H1 (cell line): Measurements from ENCODE around the gene PTDSS2. TPM values are rescaled to one million over a fixed set of nuclear protein-coding genes. Genes with fewer than 3 reads are reported as not detected.

Source experiments
- CTCF ChIA-PET: fragments of 300-600 bp; sonication (Branson Sonifier 250); formaldehyde crosslinking; loops from one replicate; lab custom pipeline; 2021; ENCODE audit not compliant: partially characterized antibody; lab: Charles Lee
- POLR2A ChIA-PET: fragments of 300-600 bp; sonication (Branson Sonifier 250); formaldehyde crosslinking; loops from one replicate; lab custom pipeline; 2021; ENCODE audit warnings: inconsistent platforms; ENCODE audit not compliant: partially characterized antibody; lab: Charles Lee
- DNase-seq, 2 experiments: peaks; one replicate each; pipeline versions ENCODE4 v3.0.0 to v3.0.0-alpha.2; 2010 to 2022; ENCODE audit warnings: low spot score in 2 of 2, low read depth in 1 of 2, mixed read lengths in 1 of 2
- FAIRE-seq: peaks from 2 replicates; lab custom pipeline; 2011; peaks lifted over from hg19 to GRCh38; lab: Jason Lieb, UNC
- H2AFZ ChIP-seq: 2 replicates; pipeline ENCODE4 v1.8.1; 2012; ENCODE audit warnings: low read length, inconsistent platforms
- H2AK5ac ChIP-seq: 2 replicates; pipeline ENCODE4 v1.6.1; 2013; ENCODE audit warnings: low read depth, low read length
- H2BK120ac ChIP-seq: replicated peaks from 2 replicates; pipeline ENCODE3; 2013; ENCODE audit warnings: low read depth, low read length, inconsistent platforms
- H2BK12ac ChIP-seq: 2 replicates; pipeline ENCODE4 v1.6.1; 2013; ENCODE audit warnings: low read depth, low read length
- H2BK15ac ChIP-seq: 2 replicates; pipeline ENCODE4 v1.6.1; 2013; ENCODE audit warnings: low read length
- H2BK20ac ChIP-seq: 2 replicates; pipeline ENCODE4 v1.6.1; 2013; ENCODE audit warnings: low read length
- H2BK5ac ChIP-seq: 2 replicates; pipeline ENCODE4 v1.6.1; 2013; ENCODE audit warnings: low read depth, low read length
- H3K14ac ChIP-seq: 2 replicates; pipeline ENCODE4 v1.6.1; 2013; ENCODE audit warnings: inconsistent platforms; ENCODE audit not compliant: insufficient read length
- H3K18ac ChIP-seq: 2 replicates; pipeline ENCODE4 v1.6.1; 2013; ENCODE audit warnings: low read length; ENCODE audit errors: extremely low read depth
- H3K23ac ChIP-seq: 2 replicates; pipeline ENCODE4 v1.6.1; 2013; ENCODE audit warnings: inconsistent platforms; ENCODE audit not compliant: insufficient read length
- H3K23me2 ChIP-seq: 2 replicates; pipeline ENCODE4 v1.6.1; 2013; ENCODE audit warnings: low read depth, low read length
- H3K27ac ChIP-seq: 2 replicates; pipeline ENCODE4 v1.6.1; 2011; ENCODE audit warnings: low read depth, low read length, inconsistent platforms
- H3K27me3 ChIP-seq, 4 experiments: replicated peaks in 1 of 4; 1 replicate in 1 of 4; 2 replicates in 3 of 4; pipeline versions ENCODE4 v1.6.1 to v1.8.1; 2011 to 2013; ENCODE audit warnings: low read length in 3 of 4, mild to moderate bottlenecking in 3 of 4, inconsistent platforms in 2 of 4, mixed read lengths in 2 of 4, moderate library complexity in 1 of 4; ENCODE audit not compliant: control insufficient read depth in 3 of 4, insufficient read depth in 3 of 4; ENCODE audit errors: extremely low read depth in 1 of 4
- H3K36me3 ChIP-seq, 4 experiments: 2 replicates each; pipeline versions ENCODE4 v1.6.1 to v1.8.1; 2011 to 2013; ENCODE audit warnings: mild to moderate bottlenecking in 4 of 4, low read length in 3 of 4, moderate library complexity in 2 of 4, control low read depth in 1 of 4, inconsistent platforms in 1 of 4; ENCODE audit not compliant: insufficient read depth in 4 of 4, control insufficient read depth in 2 of 4
- H3K4ac ChIP-seq: replicated peaks from 2 replicates; pipeline ENCODE3; 2013; ENCODE audit warnings: low read length, low read depth, mixed read lengths, inconsistent platforms; ENCODE audit not compliant: insufficient read length
- H3K4me1 ChIP-seq, 4 experiments: replicated peaks in 1 of 4; 1 replicate in 1 of 4; 2 replicates in 3 of 4; pipeline versions ENCODE4 v1.6.1 to v1.8.1; 2011 to 2013; ENCODE audit warnings: low read length in 3 of 4, inconsistent platforms in 2 of 4, mixed read lengths in 1 of 4; ENCODE audit not compliant: insufficient read depth in 4 of 4, control insufficient read depth in 3 of 4
- H3K4me2 ChIP-seq, 2 experiments: 2 replicates each; pipeline versions ENCODE4 v1.6.1 to v1.8.1; 2011 to 2013; ENCODE audit warnings: low read depth in 2 of 2, low read length in 2 of 2, control low read depth in 1 of 2, inconsistent platforms in 1 of 2, mild to moderate bottlenecking in 1 of 2; ENCODE audit not compliant: insufficient read depth in 1 of 2
- H3K4me3 ChIP-seq, 4 experiments: fragments of 200-600, 300-600 bp in 1 of 4; sonication (generic), shearing (Covaris generic), sonication (Bioruptor Twin) in 1 of 4; 2 replicates each; pipeline versions ENCODE4 v1.5.1 to v1.8.1; 2011 to 2016; ENCODE audit warnings: low read length in 4 of 4, low read depth in 3 of 4, control low read depth in 2 of 4, inconsistent platforms in 2 of 4, mild to moderate bottlenecking in 2 of 4, mixed read lengths in 1 of 4, moderate library complexity in 1 of 4; ENCODE audit not compliant: insufficient read depth in 2 of 4; ENCODE audit errors: extremely low read depth in 1 of 4
- H3K56ac ChIP-seq: replicated peaks from 2 replicates; pipeline ENCODE3; 2013; ENCODE audit warnings: low read depth, mild to moderate bottlenecking, mixed read lengths, low read length, inconsistent platforms; ENCODE audit not compliant: insufficient read length
- H3K79me1 ChIP-seq: 2 replicates; pipeline ENCODE4 v1.6.1; 2013; ENCODE audit warnings: low read depth, low read length, control low read depth
- H3K79me2 ChIP-seq, 2 experiments: 2 replicates each; pipeline versions ENCODE4 v1.6.1 to v1.8.1; 2012 to 2013; ENCODE audit warnings: low read length in 2 of 2, mild to moderate bottlenecking in 2 of 2, inconsistent platforms in 1 of 2; ENCODE audit not compliant: insufficient read depth in 2 of 2, control insufficient read depth in 1 of 2
- H3K9ac ChIP-seq, 4 experiments: replicated peaks in 1 of 4; 1 replicate in 1 of 4; 2 replicates in 3 of 4; pipeline versions ENCODE4 v1.6.1 to v1.8.1; 2011 to 2013; ENCODE audit warnings: low read depth in 3 of 4, low read length in 3 of 4, control low read depth in 2 of 4, mild to moderate bottlenecking in 2 of 4, moderate library complexity in 2 of 4, inconsistent platforms in 1 of 4; ENCODE audit errors: extremely low read depth in 1 of 4
- H3K9me3 ChIP-seq, 2 experiments: 2 replicates each; pipeline versions ENCODE4 v1.6.1 to v1.8.1; 2012 to 2013; ENCODE audit warnings: mild to moderate bottlenecking in 2 of 2, moderate library complexity in 2 of 2, control low read depth in 1 of 2, inconsistent platforms in 1 of 2, low read depth in 1 of 2, low read length in 1 of 2, mixed read lengths in 1 of 2; ENCODE audit not compliant: insufficient read depth in 2 of 2
- H4K20me1 ChIP-seq, 2 experiments: replicated peaks in 1 of 2; 2 replicates each; pipeline versions ENCODE3 to v1.8.1; 2011 to 2013; ENCODE audit warnings: inconsistent platforms in 2 of 2, low read length in 2 of 2, mild to moderate bottlenecking in 1 of 2; ENCODE audit not compliant: insufficient read depth in 2 of 2, control insufficient read depth in 1 of 2
- H4K5ac ChIP-seq: 2 replicates; pipeline ENCODE4 v1.6.1; 2013; ENCODE audit warnings: low read length, low read depth, mixed read lengths, inconsistent platforms; ENCODE audit not compliant: insufficient read length
- H4K8ac ChIP-seq: 2 replicates; pipeline ENCODE4 v1.8.0; 2013; ENCODE audit warnings: mild to moderate bottlenecking, moderate library complexity, low read length, inconsistent platforms; ENCODE audit not compliant: insufficient read depth; ENCODE audit errors: extremely low read depth
- H4K91ac ChIP-seq: replicated peaks from 2 replicates; pipeline ENCODE3; 2013; ENCODE audit warnings: low read length, mixed read lengths, inconsistent platforms; ENCODE audit not compliant: insufficient read length
- ASH2L ChIP-seq: fragments of 200-600, 300-600 bp; sonication (generic); IDR thresholded peaks from one replicate; pipeline ENCODE4 v1.7.1; 2017; ENCODE audit warnings: low read length
- BACH1 ChIP-seq: IDR thresholded peaks from 2 replicates; pipeline ENCODE4 v1.6.1; 2012; ENCODE audit warnings: low read length, improper control_type of control experiment
- BRCA1 ChIP-seq: IDR thresholded peaks from 2 replicates; pipeline ENCODE4 v1.6.1; 2012; ENCODE audit warnings: low read depth, low read length, improper control_type of control experiment
- CBX8 ChIP-seq: fragments of 300-800, 300-1000 bp; sonication (generic); IDR thresholded peaks from 2 replicates; pipeline ENCODE4 v1.7.1; 2016; ENCODE audit warnings: low read depth, low read length, borderline replicate concordance
- CTCF ChIP-seq, 3 experiments: IDR thresholded peaks; 1 replicate in 2 of 3; 2 replicates in 1 of 3; pipeline versions ENCODE4 v1.5.1 to v1.6.1; 2011; ENCODE audit warnings: low read length in 3 of 3, mild to moderate bottlenecking in 3 of 3, inconsistent platforms in 2 of 3, low read depth in 1 of 3, moderate library complexity in 1 of 3; ENCODE audit not compliant: insufficient read depth in 1 of 3; ENCODE audit errors: control extremely low read depth in 1 of 3
- EZH2 ChIP-seq: fragments of 200-600 bp; sonication (generic); IDR thresholded peaks from 2 replicates; pipeline ENCODE4 v1.7.1; 2012; ENCODE audit warnings: low read depth, mild to moderate bottlenecking, moderate library complexity, low read length, inconsistent platforms; ENCODE audit not compliant: severe bottlenecking
- HDAC2 ChIP-seq, 2 experiments: fragments of 300-600 bp in 1 of 2; sonication (generic) in 1 of 2; IDR thresholded peaks; 2 replicates each; pipeline ENCODE4 v1.6.1; 2011 to 2012; ENCODE audit warnings: low read depth in 2 of 2, low read length in 2 of 2, mild to moderate bottlenecking in 2 of 2, moderate library complexity in 2 of 2, borderline replicate concordance in 1 of 2, inconsistent platforms in 1 of 2
- MAX ChIP-seq: IDR thresholded peaks from 2 replicates; pipeline ENCODE4 v1.6.1; 2012; ENCODE audit warnings: inconsistent platforms
- NRF1 ChIP-seq: IDR thresholded peaks from 2 replicates; pipeline ENCODE4 v1.6.1; 2011; ENCODE audit warnings: mild to moderate bottlenecking, low read depth, low read length, improper control_type of control experiment
- RBBP5 ChIP-seq: IDR thresholded peaks from 2 replicates; pipeline ENCODE4 v1.7.1; 2012; ENCODE audit warnings: low read depth, mild to moderate bottlenecking, inconsistent platforms, low read length, moderate library complexity, borderline replicate concordance
- WGBS, 2 experiments: shearing (Covaris generic) in 1 of 2; methylation state at CpG; one replicate each; pipeline versions ENCODE4 v1.1.6 to v1.1.7; 2013 to 2015; ENCODE audit warnings: low lambda C conversion rate in 2 of 2, mixed read lengths in 2 of 2, inconsistent platforms in 1 of 2, low coverage in 1 of 2, missing lambda C conversion rate in 1 of 2; ENCODE audit not compliant: insufficient replicate concordance in 2 of 2, insufficient coverage in 1 of 2, insufficient read length in 1 of 2; ENCODE audit errors: extremely low coverage in 1 of 2, missing lambda C conversion rate in 1 of 2; 5-methylcytosine and 5-hydroxymethylcytosine counted together
- polyA plus RNA-seq, 7 experiments: library from polyadenylated mRNA; depleted of rRNA in 3 of 7; stranded (reverse) in 5 of 7; unstranded in 2 of 7; fragments of >200 nt in 5 of 7; fragments of 200-250 nt in 2 of 7; gene quantifications; 1 replicate in 5 of 7; 2 replicates in 1 of 7; 4 replicates in 1 of 7; pipeline versions ENCODE4 v1.2.1 to v1.2.3, GENCODE V29; 2011 to 2013; ENCODE audit warnings: missing spikeins in 2 of 7, mixed read lengths in 2 of 7
- total RNA-seq: library from RNA; stranded (reverse); fragmentation: NEBNext Ultra II Directional; extraction: Animal tissue kit (Norgen Biotek cat#: 25700); gene quantifications from 2 replicates; pipeline ENCODE4 v1.2.1, GENCODE V29; 2021

Gene PTDSS2
- total and polyA plus RNA-seq, 2 of the 8 experiments (the other 6 are each of a cell fraction or from before 2014, with no cell fraction given): 48.7 to 68.2 TPM

- DNase-seq (no peak), FAIRE-seq (no peak)
- Histone ChIP-seq H3K18ac (no peak overlapping the region; the same call in 1 of the 2 replicates), H3K14ac (no peak overlapping the region), H3K23me2 (0 out of 2 replicates have a peak, but pooled peaks cover 1% of the 10 kb centered on the region), H4K8ac (no peak overlapping the region), H3K27me3 (no peaks in the 10 kb centered on the region), H2AFZ (no peak overlapping the region), H2BK20ac (no peak overlapping the region), H3K4ac (no peak overlapping the region), H2AK5ac (peak overlapping the region; percentile 91; the same call in 1 of the 2 replicates), H3K27ac (no peak overlapping the region), H3K4me3 (no peak overlapping the region), H4K20me1 (peaks cover 0 to 2% of the 10 kb centered on the region in 2 experiments), H2BK12ac (peak overlapping the region; percentile 45; the same call in 1 of the 2 replicates), H3K56ac (no peak overlapping the region), H3K9ac (no peak overlapping the region), H3K79me2 (peaks cover 0 to 18% of the 10 kb centered on the region in 2 experiments; a peak in 2 of 4 replicates), H3K79me1 (peaks cover 3% of the 10 kb centered on the region; the same call in 1 of the 2 replicates), H2BK15ac (peak overlapping the region; percentile 19; the same call in 1 of the 2 replicates), H2BK5ac (peak overlapping the region; percentile 68), H4K91ac (no peak overlapping the region), H2BK120ac (no peak overlapping the region), H3K36me3 (no peaks in the 10 kb centered on the region; a peak in 2 of 8 replicates), H3K4me1 (peaks cover 0 to 12% (median 5%) of the 10 kb centered on the region in 4 experiments; a peak in 6 of 7 replicates), H4K5ac (no peak overlapping the region), H3K23ac (no peak overlapping the region), H3K9me3 (no peaks in the 10 kb centered on the region), H3K4me2 (0 out of 4 replicates have a peak overlapping the region, but pooled peaks of 1 of the 2 experiments have one; percentile 39)
- 90% methylated on average over 12 of the region's 12 CpGs; no CpG with 5 or more reads in 1 of the 2 experiments for WGBS, 2 experiments
- ChIA-PET POLR2A (no interaction called here), CTCF (no interaction called here)
- no peak for TF ChIP-seq EZH2
- no peak for TF ChIP-seq CBX8
- TF ChIP-seq NRF1: no peak
- TF ChIP-seq ASH2L: no peak
- no peak for TF ChIP-seq RBBP5
- no peak for TF ChIP-seq BRCA1
- TF ChIP-seq CTCF (IDR thresholded peaks at IDR 0.05; ENCODE audit: control extremely low read depth in 1 of 3, insufficient read depth in 1 of 3, low read depth in 1 of 3, low read length in 3 of 3): no peak
- no peak for TF ChIP-seq BACH1
- TF ChIP-seq MAX: no peak
- TF ChIP-seq HDAC2 (IDR thresholded peaks at IDR 0.05; ENCODE audit: borderline replicate concordance in 1 of 2, low read depth in 2 of 2, low read length in 2 of 2): no peak
These were observed 18.0 kb downstream of the PTDSS2 start for GRCh38 chr11:468036-468435.
